Lower lobe of right lung (tissue), 2 donors: ENCODE data around the gene FAM120B. TPM values are rescaled to one million over a fixed set of nuclear protein-coding genes. Genes with fewer than 3 reads are reported as not detected.

Experiments used
- ATAC-seq, 2 donors: fragments of 200-7000 bp; cut with Tn5 transposase; one replicate each; pipeline ENCODE4 v1.9.1; 2020 to 2022; ENCODE audit warnings: mild to moderate bottlenecking in 2 of 2, moderate library complexity in 2 of 2
- DNase-seq: peaks from one replicate; pipeline ENCODE4 v3.0.0-alpha.2; 2020
- H3K27ac ChIP-seq: fragments of 200-600 bp; one replicate; pipeline ENCODE4 v1.8.0; 2022
- H3K27me3 ChIP-seq: fragments of 200-600 bp; one replicate; pipeline ENCODE4 v1.8.0; 2022; ENCODE audit warnings: low read depth
- H3K36me3 ChIP-seq: fragments of 200-600 bp; one replicate; pipeline ENCODE4 v1.8.0; 2022; ENCODE audit warnings: mild to moderate bottlenecking
- H3K4me1 ChIP-seq: fragments of 200-600 bp; one replicate; pipeline ENCODE4 v1.8.0; 2022
- H3K4me3 ChIP-seq: fragments of 200-600 bp; one replicate; pipeline ENCODE4 v1.8.0; 2022; ENCODE audit warnings: mild to moderate bottlenecking
- H3K9me3 ChIP-seq: fragments of 200-600 bp; one replicate; pipeline ENCODE4 v1.8.0; 2022
- intact Hi-C: fragments of 100-400 bp; cut with DNase I; formaldehyde crosslinking; loops from one replicate; pipeline ENCODE4 v1.11.0; 2022
- total RNA-seq: library from RNA; stranded (reverse); fragmentation: NEBNext Ultra II Directional; extraction: Animal tissue kit (Norgen Biotek cat#: 25700); gene quantifications from one replicate; pipeline ENCODE4 v1.2.1, GENCODE V29; 2021
- TF ChIP-seq, protein P1 (sequence below): fragments of 200-600 bp; IDR thresholded peaks from one replicate; pipeline ENCODE4 v1.8.0; 2022; ENCODE audit warnings: antibody characterized with exemption, mild to moderate bottlenecking
- donor health status: DM: no; HTN: yes; CAD: no; lungs with severe emphysema.

Gene FAM120B
- total RNA-seq, 1 donor from 2014 or later: 29.0 TPM

DNA sequence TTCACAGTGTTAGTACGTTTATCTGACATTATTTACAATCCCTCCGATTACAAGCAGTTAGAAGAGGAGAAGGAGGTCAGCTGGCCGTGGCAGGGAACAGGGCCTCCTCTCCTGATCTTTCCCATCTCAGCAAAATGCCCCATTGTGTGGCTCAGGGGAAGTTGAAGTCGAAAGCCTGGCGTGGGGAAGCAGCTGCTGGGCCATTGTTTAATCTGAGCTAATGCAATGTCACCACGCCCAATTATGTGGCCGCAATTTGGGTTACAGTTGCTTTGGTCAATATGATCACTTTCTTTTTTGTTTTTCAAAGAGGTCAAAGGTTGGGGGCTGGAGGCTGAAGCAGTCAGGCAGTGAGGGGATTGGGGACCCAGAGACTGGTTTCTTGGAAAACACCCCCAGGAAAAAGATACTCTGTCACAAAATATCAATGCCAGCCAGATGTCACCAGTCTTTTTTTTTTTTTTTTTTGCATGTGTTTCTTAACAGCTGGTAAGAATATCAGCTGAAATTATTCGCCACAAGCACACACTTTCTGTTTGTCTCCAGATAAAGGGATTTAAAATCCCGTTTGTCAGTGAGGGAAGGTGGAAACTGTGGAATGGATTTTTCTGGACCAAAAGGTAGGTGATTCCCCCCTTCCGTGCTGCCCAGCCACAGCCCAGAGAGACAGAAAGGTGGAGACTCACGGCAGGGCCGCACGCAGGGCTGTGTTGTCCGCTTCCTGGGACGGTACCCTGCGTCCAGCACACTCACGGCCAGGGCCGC is 40.3 kb upstream of the FAM120B start:
- Histone ChIP-seq H3K27me3 (peaks cover 17% of the 10 kb centered on the region), H3K4me1 (peaks cover 16% of the 10 kb centered on the region), H3K9me3 (no peaks in the 10 kb centered on the region), H3K4me3 (peak overlapping the region; percentile 6), H3K36me3 (no peaks in the 10 kb centered on the region), H3K27ac (peak overlapping the region; percentile 74)
- TF ChIP-seq, protein P1, sequence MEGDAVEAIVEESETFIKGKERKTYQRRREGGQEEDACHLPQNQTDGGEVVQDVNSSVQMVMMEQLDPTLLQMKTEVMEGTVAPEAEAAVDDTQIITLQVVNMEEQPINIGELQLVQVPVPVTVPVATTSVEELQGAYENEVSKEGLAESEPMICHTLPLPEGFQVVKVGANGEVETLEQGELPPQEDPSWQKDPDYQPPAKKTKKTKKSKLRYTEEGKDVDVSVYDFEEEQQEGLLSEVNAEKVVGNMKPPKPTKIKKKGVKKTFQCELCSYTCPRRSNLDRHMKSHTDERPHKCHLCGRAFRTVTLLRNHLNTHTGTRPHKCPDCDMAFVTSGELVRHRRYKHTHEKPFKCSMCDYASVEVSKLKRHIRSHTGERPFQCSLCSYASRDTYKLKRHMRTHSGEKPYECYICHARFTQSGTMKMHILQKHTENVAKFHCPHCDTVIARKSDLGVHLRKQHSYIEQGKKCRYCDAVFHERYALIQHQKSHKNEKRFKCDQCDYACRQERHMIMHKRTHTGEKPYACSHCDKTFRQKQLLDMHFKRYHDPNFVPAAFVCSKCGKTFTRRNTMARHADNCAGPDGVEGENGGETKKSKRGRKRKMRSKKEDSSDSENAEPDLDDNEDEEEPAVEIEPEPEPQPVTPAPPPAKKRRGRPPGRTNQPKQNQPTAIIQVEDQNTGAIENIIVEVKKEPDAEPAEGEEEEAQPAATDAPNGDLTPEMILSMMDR: no peak
- intact Hi-C loops: no loop called here
- DNase-seq: peak; percentile 21
- ATAC-seq: peak; percentile 57 to 66

DNA sequence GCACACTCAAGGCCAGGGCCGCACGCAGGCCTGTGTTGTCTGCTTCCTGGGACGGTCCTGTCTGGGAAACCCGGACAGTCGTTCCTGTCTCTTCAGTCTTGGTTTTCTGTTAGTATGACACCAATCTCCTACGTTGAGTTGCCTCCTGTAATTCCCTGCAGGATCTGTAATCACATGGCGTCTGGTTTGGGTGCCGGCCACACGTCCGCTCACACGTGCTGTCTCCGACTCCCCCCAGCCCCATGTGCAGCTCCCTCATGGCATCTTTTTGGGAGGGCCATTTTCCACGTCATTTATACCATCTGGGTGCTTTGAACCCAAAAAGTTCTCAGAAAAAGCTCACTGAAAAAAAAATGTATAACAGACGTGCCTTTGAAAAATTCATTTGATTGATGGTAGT is 38.9 kb upstream of the FAM120B start:
- no peak for ATAC-seq
- H3K27ac ChIP-seq: no peak overlapping the region
- H3K4me1 ChIP-seq: peaks cover 23% of the 10 kb centered on the region
- H3K36me3 ChIP-seq: no peaks in the 10 kb centered on the region
- intact Hi-C loops: no loop called here
- TF ChIP-seq, protein P1: no peak
- no peak overlapping the region for H3K4me3 ChIP-seq
- DNase-seq: peak; percentile 18
- H3K27me3 ChIP-seq: peaks cover 6% of the 10 kb centered on the region
- no peaks in the 10 kb centered on the region for H3K9me3 ChIP-seq

DNA sequence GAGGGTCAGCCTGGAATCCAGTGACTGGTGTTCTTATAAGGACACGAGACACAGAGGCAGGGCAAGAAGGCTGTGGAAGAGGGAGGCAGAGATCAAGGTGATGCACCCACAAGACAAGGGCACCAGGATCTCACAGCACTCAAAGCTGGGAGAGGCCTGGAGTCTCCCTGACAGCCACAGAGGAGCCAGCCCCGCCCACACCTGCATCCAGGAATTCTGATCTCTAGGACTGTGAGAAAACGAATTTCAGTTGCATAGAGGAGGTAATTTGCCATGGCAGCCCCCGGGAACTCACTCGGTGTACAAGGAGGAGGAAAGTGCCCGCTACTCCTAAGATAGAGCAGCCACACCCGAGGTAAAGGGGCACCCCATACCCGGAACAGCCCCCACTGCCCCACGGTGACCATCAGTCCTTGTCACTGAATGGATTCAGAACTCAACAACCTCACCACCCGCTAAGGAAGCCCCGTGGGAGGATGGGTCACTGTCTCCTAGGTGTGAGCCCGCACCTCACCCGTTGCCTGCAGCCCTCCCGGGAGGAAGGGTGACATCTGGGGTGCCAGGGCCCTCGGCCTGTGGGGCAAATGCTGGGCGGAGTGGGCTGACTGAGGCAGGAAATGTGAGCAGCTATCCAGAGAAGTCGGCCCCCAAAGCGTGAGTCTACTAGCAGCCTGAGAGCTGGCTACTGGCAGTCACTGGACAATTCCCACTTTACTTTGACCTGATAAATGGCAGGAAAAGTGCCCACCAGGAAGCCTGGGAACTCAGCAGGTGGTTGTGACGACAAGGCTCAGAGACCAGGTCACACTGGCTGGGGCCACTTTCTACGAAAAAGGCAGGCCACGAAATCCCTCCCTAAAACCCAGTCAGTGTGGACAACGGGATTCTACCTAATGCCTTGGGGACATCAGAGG is 38.1 kb upstream of the FAM120B start:
- peak; percentile 34 for DNase-seq
- ATAC-seq: no peak

GRCh38 chr6:170269151-170269845 is 37.3 kb upstream of the FAM120B start:
- Histone ChIP-seq H3K27me3 (no peaks in the 10 kb centered on the region), H3K4me3 (no peak overlapping the region), H3K4me1 (peaks cover 24% of the 10 kb centered on the region), H3K27ac (no peak overlapping the region), H3K36me3 (no peaks in the 10 kb centered on the region), H3K9me3 (no peaks in the 10 kb centered on the region)
- TF ChIP-seq, protein P1: no peak
- DNase-seq (peak; percentile 50), ATAC-seq (peak in 1 of 2 donors; percentile 4)
- intact Hi-C loops: no loop called here

More for the DNA sequence above, 38.1 kb upstream of the FAM120B start:
- Histone ChIP-seq H3K27ac (no peak overlapping the region), H3K4me3 (no peak overlapping the region), H3K9me3 (no peaks in the 10 kb centered on the region), H3K27me3 (no peaks in the 10 kb centered on the region), H3K4me1 (peaks cover 24% of the 10 kb centered on the region), H3K36me3 (no peaks in the 10 kb centered on the region)
- intact Hi-C loops: no loop called here
- TF ChIP-seq, protein P1: no peak

- H3K9me3 ChIP-seq: no peaks in the 10 kb centered on the region
- H3K4me1 ChIP-seq: peaks cover 24% of the 10 kb centered on the region
- no peak overlapping the region for H3K4me3 ChIP-seq
- H3K36me3 ChIP-seq: no peaks in the 10 kb centered on the region
- intact Hi-C loops: no loop called here
- peak; percentile 40 for DNase-seq
- no peak overlapping the region for H3K27ac ChIP-seq
- H3K27me3 ChIP-seq: peaks cover 5% of the 10 kb centered on the region
- no peak for ATAC-seq
- TF ChIP-seq, protein P1: no peak
These were observed 36.6 kb upstream of the FAM120B start for GRCh38 chr6:170269846-170270541.
